Neural progenitor cell (in vitro differentiated cells): ENCODE results near the gene SLC4A8. TPM values are rescaled to one million over a fixed set of nuclear protein-coding genes. Genes with fewer than 3 reads are reported as not detected.

Experiments
- DNase-seq: peaks from one replicate; pipeline ENCODE4 v3.0.0-alpha.2; 2016; ENCODE audit warnings: low spot score
- H2AFZ ChIP-seq: fragments of 200-600 bp; sonication (generic); replicated peaks from 2 replicates; pipeline ENCODE4 v1.6.1; 2016; ENCODE audit warnings: antibody characterized with exemption
- H3F3A ChIP-seq: fragments of 200-600 bp; sonication (generic); 2 replicates; pipeline ENCODE4 v1.6.1; 2016; ENCODE audit warnings: antibody characterized with exemption, low read depth
- H3K27ac ChIP-seq: fragments of 200-600 bp; sonication (generic); 2 replicates; pipeline ENCODE4 v1.5.1; 2016; ENCODE audit warnings: mild to moderate bottlenecking
- H3K27me3 ChIP-seq: fragments of 200-600 bp; sonication (generic); 2 replicates; pipeline ENCODE4 v1.6.1; 2016; ENCODE audit warnings: mild to moderate bottlenecking, moderate library complexity
- H3K36me3 ChIP-seq: fragments of 200-600 bp; sonication (generic); 2 replicates; pipeline ENCODE4 v1.5.1; 2016
- H3K4me1 ChIP-seq: fragments of 200-600 bp; sonication (generic); 2 replicates; pipeline ENCODE4 v1.6.1; 2016; ENCODE audit warnings: mixed run types
- H3K4me2 ChIP-seq: fragments of 200-600 bp; sonication (generic); 2 replicates; pipeline ENCODE4 v1.6.1; 2016
- H3K4me3 ChIP-seq: fragments of 200-600 bp; sonication (generic); 2 replicates; pipeline ENCODE4 v1.5.1; 2016
- H3K79me2 ChIP-seq: fragments of 200-600 bp; sonication (generic); 2 replicates; pipeline ENCODE4 v1.6.1; 2016; ENCODE audit warnings: low read depth
- H3K9ac ChIP-seq: fragments of 200-600 bp; sonication (generic); 2 replicates; pipeline ENCODE4 v1.6.1; 2016
- H3K9me3 ChIP-seq: fragments of 200-600 bp; sonication (generic); 2 replicates; pipeline ENCODE4 v1.5.1; 2016; ENCODE audit warnings: low read depth
- H4K20me1 ChIP-seq: fragments of 200-600 bp; sonication (generic); 2 replicates; pipeline ENCODE4 v1.6.1; 2016; ENCODE audit warnings: low read depth
- H3K27ac Mint-ChIP-seq: 3 replicates; pipeline ENCODE4 v1.8.0; 2021; ENCODE audit warnings: mixed read lengths
- H3K27me3 Mint-ChIP-seq: 2 replicates; pipeline ENCODE4 v1.8.0; 2022; ENCODE audit warnings: low read depth, mild to moderate bottlenecking, inconsistent platforms, moderate library complexity, mixed read lengths; ENCODE audit not compliant: insufficient read depth
- H3K36me3 Mint-ChIP-seq: 3 replicates; pipeline ENCODE4 v1.8.0; 2021; ENCODE audit warnings: mixed read lengths
- H3K4me1 Mint-ChIP-seq: 3 replicates; pipeline ENCODE4 v1.8.0; 2021; ENCODE audit warnings: mixed read lengths
- H3K4me3 Mint-ChIP-seq: 3 replicates; pipeline ENCODE4 v1.8.0; 2021; ENCODE audit warnings: mild to moderate bottlenecking, moderate library complexity, mixed read lengths
- H3K9me3 Mint-ChIP-seq: 3 replicates; pipeline ENCODE4 v1.8.0; 2020; ENCODE audit warnings: mixed read lengths
- CTCF ChIP-seq: fragments of 200-600 bp; sonication (generic); IDR thresholded peaks from 2 replicates; pipeline ENCODE4 v1.5.1; 2017; ENCODE audit warnings: antibody characterized with exemption, mild to moderate bottlenecking
- EZH2 ChIP-seq: fragments of 200-600 bp; sonication (generic); IDR thresholded peaks from 2 replicates; pipeline ENCODE4 v1.6.1; 2017; ENCODE audit warnings: antibody characterized with exemption, mild to moderate bottlenecking, moderate library complexity
- EZH2phosphoT487 ChIP-seq: fragments of 200-600 bp; sonication (generic); IDR thresholded peaks from 2 replicates; pipeline ENCODE4 v1.6.1; 2017; ENCODE audit warnings: antibody characterized with exemption
- total RNA-seq: library from RNA; depleted of rRNA; stranded (reverse); fragments of >200 nt; gene quantifications from 2 replicates; pipeline ENCODE4 v1.2.3, GENCODE V29; 2015; ENCODE audit warnings: low replicate concordance

SLC4A8 gene
- total RNA-seq, 1 donor from 2014 or later = 10.1 TPM

- Mint-ChIP-seq H3K4me3 (no peak overlapping the region), H3K27me3 (no peaks in the 10 kb centered on the region), H3K27ac (no peak overlapping the region), H3K4me1 (no peaks in the 10 kb centered on the region), H3K9me3 (no peaks in the 10 kb centered on the region), H3K36me3 (peaks cover 17% of the 10 kb centered on the region)
- no peaks in the 10 kb centered on the region for H3K4me1 ChIP-seq
- no peaks in the 10 kb centered on the region for H3K36me3 ChIP-seq
- no peaks in the 10 kb centered on the region for H3K27me3 ChIP-seq
- DNase-seq = no peak
- no peaks in the 10 kb centered on the region for H3K9me3 ChIP-seq
- no peak overlapping the region for H3K4me2 ChIP-seq
- H3F3A ChIP-seq = no peaks in the 10 kb centered on the region
- H4K20me1 ChIP-seq = no peaks in the 10 kb centered on the region
- no peaks in the 10 kb centered on the region for H3K79me2 ChIP-seq
- no peak overlapping the region for H3K4me3 ChIP-seq
- TF ChIP-seq EZH2phosphoT487 (no peak), CTCF (no peak), EZH2 (no peak)
- no peak overlapping the region for H3K9ac ChIP-seq
- H3K27ac ChIP-seq = no peak overlapping the region
- H2AFZ ChIP-seq = no peak overlapping the region
Observed at GRCh38 chr12:51504851-51505250, 80.2 kb downstream of the SLC4A8 start.

DNA sequence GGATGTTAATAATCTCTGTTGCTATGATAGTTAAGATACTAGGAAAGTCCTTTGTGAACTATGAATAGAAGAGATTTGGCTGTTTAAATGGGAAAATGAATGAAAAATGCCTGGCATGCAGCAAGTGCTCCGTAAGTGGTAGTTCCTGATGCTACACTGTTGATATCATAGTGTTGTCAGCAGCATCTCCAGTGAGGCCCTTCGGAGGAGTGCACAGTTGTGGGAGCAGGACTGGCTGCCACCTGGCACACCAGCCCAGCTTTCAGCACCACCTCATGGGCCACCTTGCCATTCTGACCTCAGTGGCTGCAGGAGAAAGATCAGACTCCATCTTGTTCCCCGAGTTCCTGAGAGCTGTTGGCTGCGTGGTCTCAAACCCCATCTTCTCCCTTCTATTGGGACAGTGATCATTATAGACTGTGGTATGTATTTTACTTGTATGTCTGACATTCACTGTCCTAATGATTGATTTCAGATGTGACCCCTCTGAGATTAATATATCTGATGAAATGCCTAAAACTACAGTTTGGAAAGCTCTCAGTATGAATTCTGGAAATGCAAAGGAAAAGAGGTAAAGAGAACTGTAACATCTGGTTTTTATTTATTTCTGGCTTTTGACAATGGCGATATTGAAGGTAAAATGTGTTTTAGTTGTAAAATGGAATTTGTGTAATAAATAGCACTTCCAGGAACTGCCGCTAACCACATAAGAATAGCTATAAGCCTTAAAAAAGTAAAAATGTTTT is 80.9 kb downstream of the SLC4A8 start:
- H2AFZ ChIP-seq = no peak overlapping the region
- Mint-ChIP-seq H3K27ac (no peak overlapping the region), H3K4me3 (no peak overlapping the region)

GRCh38 chr12:51507178-51507577 is 82.5 kb downstream of the SLC4A8 start:
- no peaks in the 10 kb centered on the region for H3K4me1 Mint-ChIP-seq
- Histone ChIP-seq H3K9ac (no peak overlapping the region), H3F3A (no peaks in the 10 kb centered on the region), H3K4me1 (no peaks in the 10 kb centered on the region), H3K4me2 (no peak overlapping the region), H3K4me3 (no peak overlapping the region), H3K27ac (no peak overlapping the region), H3K27me3 (no peaks in the 10 kb centered on the region), H3K79me2 (no peaks in the 10 kb centered on the region), H3K36me3 (no peaks in the 10 kb centered on the region), H4K20me1 (no peaks in the 10 kb centered on the region), H2AFZ (no peak overlapping the region), H3K9me3 (no peaks in the 10 kb centered on the region)
- no peak overlapping the region for H3K27ac Mint-ChIP-seq
- peaks cover 20% of the 10 kb centered on the region for H3K36me3 Mint-ChIP-seq
- H3K9me3 Mint-ChIP-seq = no peaks in the 10 kb centered on the region
- no peak overlapping the region for H3K4me3 Mint-ChIP-seq
- TF ChIP-seq CTCF (no peak), EZH2 (no peak), EZH2phosphoT487 (no peak)
- H3K27me3 Mint-ChIP-seq = no peaks in the 10 kb centered on the region
- DNase-seq = no peak

More for the DNA sequence above, 80.9 kb downstream of the SLC4A8 start:
- H3K36me3 ChIP-seq = no peaks in the 10 kb centered on the region
- no peak overlapping the region for H3K27ac ChIP-seq
- H3K36me3 Mint-ChIP-seq = peaks cover 18% of the 10 kb centered on the region
- no peaks in the 10 kb centered on the region for H3K9me3 Mint-ChIP-seq
- no peaks in the 10 kb centered on the region for H4K20me1 ChIP-seq
- no peak for TF ChIP-seq EZH2
- no peak for TF ChIP-seq EZH2phosphoT487
- TF ChIP-seq CTCF = no peak
- no peaks in the 10 kb centered on the region for H3F3A ChIP-seq
- H3K4me1 ChIP-seq = no peaks in the 10 kb centered on the region
- no peak overlapping the region for H3K9ac ChIP-seq
- no peaks in the 10 kb centered on the region for H3K27me3 Mint-ChIP-seq
- H3K4me2 ChIP-seq = no peak overlapping the region
- no peak overlapping the region for H3K4me3 ChIP-seq
- DNase-seq = no peak
- H3K79me2 ChIP-seq = no peaks in the 10 kb centered on the region
- no peaks in the 10 kb centered on the region for H3K9me3 ChIP-seq
- no peaks in the 10 kb centered on the region for H3K4me1 Mint-ChIP-seq
- no peaks in the 10 kb centered on the region for H3K27me3 ChIP-seq
